Endodermal cell (in vitro differentiated cells): Measurements from ENCODE around the gene EXOC1L. TPM values are rescaled to one million over a fixed set of nuclear protein-coding genes. Genes with fewer than 3 reads are reported as not detected.

Source experiments
- DNase-seq: peaks from one replicate; pipeline ENCODE4 v3.0.0-alpha.2; 2017
- H3K27ac ChIP-seq: 2 replicates; pipeline ENCODE4 v1.5.1; 2013; ENCODE audit warnings: mild to moderate bottlenecking, low read depth, low read length, moderate library complexity
- H3K27me3 ChIP-seq: 2 replicates; pipeline ENCODE4 v1.6.1; 2013; ENCODE audit warnings: mild to moderate bottlenecking, low read length, moderate library complexity; ENCODE audit not compliant: insufficient read depth, control insufficient read depth, poor library complexity, severe bottlenecking
- H3K36me3 ChIP-seq: 2 replicates; pipeline ENCODE4 v1.7.0; 2013; ENCODE audit warnings: mild to moderate bottlenecking, low read length, moderate library complexity; ENCODE audit not compliant: control insufficient read depth, insufficient read depth
- H3K4me1 ChIP-seq: one replicate; pipeline ENCODE4 v1.7.0; 2013; ENCODE audit warnings: low read length; ENCODE audit not compliant: control insufficient read depth, insufficient read depth
- H3K4me3 ChIP-seq: 2 replicates; pipeline ENCODE4 v1.5.1; 2013; ENCODE audit warnings: mild to moderate bottlenecking, low read length, moderate library complexity
- H3K9ac ChIP-seq: 2 replicates; pipeline ENCODE4 v1.6.1; 2013; ENCODE audit warnings: mild to moderate bottlenecking, low read length, moderate library complexity; ENCODE audit not compliant: poor library complexity, severe bottlenecking; ENCODE audit errors: extremely low read depth
- H3K9me3 ChIP-seq: 2 replicates; pipeline ENCODE4 v1.6.1; 2013; ENCODE audit warnings: mild to moderate bottlenecking, low read length, moderate library complexity; ENCODE audit not compliant: control insufficient read depth
- H3K27ac Mint-ChIP-seq: 2 replicates; pipeline ENCODE4 v1.8.0; 2020; ENCODE audit warnings: mixed read lengths
- H3K27me3 Mint-ChIP-seq: 2 replicates; pipeline ENCODE4 v1.8.0; 2021; ENCODE audit warnings: mild to moderate bottlenecking, mixed read lengths; ENCODE audit not compliant: insufficient read depth
- H3K36me3 Mint-ChIP-seq: 2 replicates; pipeline ENCODE4 v1.8.0; 2020; ENCODE audit warnings: low read depth, mixed read lengths
- H3K4me1 Mint-ChIP-seq: 2 replicates; pipeline ENCODE4 v1.8.0; 2020; ENCODE audit warnings: mixed read lengths
- H3K4me3 Mint-ChIP-seq: 2 replicates; pipeline ENCODE4 v1.8.0; 2020; ENCODE audit warnings: mild to moderate bottlenecking, moderate library complexity, mixed read lengths
- H3K9me3 Mint-ChIP-seq: 2 replicates; pipeline ENCODE4 v1.8.0; 2020; ENCODE audit warnings: mild to moderate bottlenecking, mixed read lengths
- WGBS, 2 experiments: methylation state at CpG; one replicate each; pipeline versions ENCODE4 v1.1.5 to v1.1.7; 2013; ENCODE audit warnings: missing lambda C conversion rate in 2 of 2, mixed read lengths in 1 of 2; ENCODE audit not compliant: insufficient coverage in 1 of 2, insufficient read length in 1 of 2; 5-methylcytosine and 5-hydroxymethylcytosine counted together
- total RNA-seq, 2 donors: library from RNA; stranded (reverse); fragmentation: NEBNext Ultra II Directional in 1 of 2; extraction: Animal tissue kit (Norgen Biotek cat#: 25700) in 1 of 2; gene quantifications; 2 replicates in 1 of 2; 3 replicates in 1 of 2; pipeline ENCODE4 v1.2.1, GENCODE V29; 2021
- TF ChIP-seq, protein P1 (sequence below): fragments of 200-600 bp; sonication (generic); conservative IDR thresholded peaks from 2 replicates; pipeline ENCODE4 v1.5.0; 2021; ENCODE audit warnings: antibody characterized with exemption, mild to moderate bottlenecking

The EXOC1L gene
- total RNA-seq, 2 donors from 2014 or later = not detected

DNA sequence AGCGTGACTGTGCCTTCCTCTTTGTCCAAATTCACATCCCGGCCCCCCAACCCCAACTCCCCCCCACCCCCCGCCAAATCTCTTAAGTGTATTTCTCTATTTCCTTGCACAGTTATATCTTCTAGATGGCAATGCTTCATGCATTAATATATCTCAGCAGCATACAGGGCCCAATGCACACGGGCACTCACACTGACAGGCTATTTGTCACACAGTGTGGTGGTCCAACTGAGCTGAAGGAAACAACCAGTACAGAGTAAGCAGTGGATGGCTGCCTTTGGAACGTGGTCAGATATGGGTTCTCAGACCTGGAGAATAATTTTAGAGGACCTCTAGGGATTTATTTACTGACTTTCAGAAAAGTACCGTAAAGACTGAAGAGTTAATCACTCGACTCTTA is 34.5 kb downstream of the EXOC1L start:
- Mint-ChIP-seq H3K36me3 (peaks cover 9% of the 10 kb centered on the region), H3K4me3 (no peak overlapping the region), H3K27ac (no peak overlapping the region), H3K9me3 (peaks cover 4% of the 10 kb centered on the region), H3K27me3 (peaks cover 2% of the 10 kb centered on the region), H3K4me1 (peaks cover 21% of the 10 kb centered on the region)
- peak overlapping the region; percentile 71 for H3K9ac ChIP-seq
- TF ChIP-seq, protein P1, sequence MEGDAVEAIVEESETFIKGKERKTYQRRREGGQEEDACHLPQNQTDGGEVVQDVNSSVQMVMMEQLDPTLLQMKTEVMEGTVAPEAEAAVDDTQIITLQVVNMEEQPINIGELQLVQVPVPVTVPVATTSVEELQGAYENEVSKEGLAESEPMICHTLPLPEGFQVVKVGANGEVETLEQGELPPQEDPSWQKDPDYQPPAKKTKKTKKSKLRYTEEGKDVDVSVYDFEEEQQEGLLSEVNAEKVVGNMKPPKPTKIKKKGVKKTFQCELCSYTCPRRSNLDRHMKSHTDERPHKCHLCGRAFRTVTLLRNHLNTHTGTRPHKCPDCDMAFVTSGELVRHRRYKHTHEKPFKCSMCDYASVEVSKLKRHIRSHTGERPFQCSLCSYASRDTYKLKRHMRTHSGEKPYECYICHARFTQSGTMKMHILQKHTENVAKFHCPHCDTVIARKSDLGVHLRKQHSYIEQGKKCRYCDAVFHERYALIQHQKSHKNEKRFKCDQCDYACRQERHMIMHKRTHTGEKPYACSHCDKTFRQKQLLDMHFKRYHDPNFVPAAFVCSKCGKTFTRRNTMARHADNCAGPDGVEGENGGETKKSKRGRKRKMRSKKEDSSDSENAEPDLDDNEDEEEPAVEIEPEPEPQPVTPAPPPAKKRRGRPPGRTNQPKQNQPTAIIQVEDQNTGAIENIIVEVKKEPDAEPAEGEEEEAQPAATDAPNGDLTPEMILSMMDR = no peak
- H3K27me3 ChIP-seq = no peaks in the 10 kb centered on the region
- 42 to 59% methylated on average over 3 to 5 of the region's 7 CpGs for WGBS, 2 experiments
- peak overlapping the region; percentile 93 for H3K4me3 ChIP-seq
- peaks cover 5% of the 10 kb centered on the region for H3K9me3 ChIP-seq
- no peaks in the 10 kb centered on the region for H3K4me1 ChIP-seq
- H3K36me3 ChIP-seq = peaks cover 10% of the 10 kb centered on the region
- DNase-seq = peak; percentile 52
- H3K27ac ChIP-seq = no peak overlapping the region

DNA sequence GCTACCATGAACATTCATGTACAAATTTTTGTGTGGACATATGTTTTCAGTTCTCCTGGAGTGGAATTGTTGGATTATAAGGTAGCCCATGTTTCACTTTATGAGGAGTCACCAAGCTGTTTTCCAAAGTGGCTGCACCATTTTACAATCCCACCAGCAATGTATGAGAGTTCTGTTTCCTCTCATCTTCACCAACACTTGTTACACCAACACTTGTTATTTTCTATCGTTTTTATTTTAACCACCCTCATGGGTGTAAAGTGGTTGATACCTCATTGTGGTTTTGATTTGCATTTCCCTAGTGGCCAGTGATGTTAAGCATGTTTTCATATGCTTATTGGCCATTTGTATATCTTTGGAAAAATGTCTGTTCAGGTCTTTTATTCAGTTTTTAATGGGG is 38.0 kb downstream of the EXOC1L start:
- Mint-ChIP-seq H3K4me3 (no peak overlapping the region), H3K36me3 (peaks cover 13% of the 10 kb centered on the region), H3K4me1 (peaks cover 4% of the 10 kb centered on the region), H3K27ac (no peak overlapping the region), H3K27me3 (peaks cover 2% of the 10 kb centered on the region), H3K9me3 (peaks cover 4% of the 10 kb centered on the region)
- TF ChIP-seq, protein P1 = no peak
- H3K4me3 ChIP-seq = no peak overlapping the region
- H3K9me3 ChIP-seq = peaks cover 5% of the 10 kb centered on the region
- H3K36me3 ChIP-seq = peaks cover 32% of the 10 kb centered on the region
- 89% methylated on average over 1 of the region's 1 CpG; no CpG with 5 or more reads in 1 of the 2 experiments for WGBS, 2 experiments
- no peak overlapping the region for H3K9ac ChIP-seq
- no peak for DNase-seq
- H3K4me1 ChIP-seq = no peaks in the 10 kb centered on the region
- H3K27me3 ChIP-seq = no peaks in the 10 kb centered on the region
- H3K27ac ChIP-seq = no peak overlapping the region

DNA sequence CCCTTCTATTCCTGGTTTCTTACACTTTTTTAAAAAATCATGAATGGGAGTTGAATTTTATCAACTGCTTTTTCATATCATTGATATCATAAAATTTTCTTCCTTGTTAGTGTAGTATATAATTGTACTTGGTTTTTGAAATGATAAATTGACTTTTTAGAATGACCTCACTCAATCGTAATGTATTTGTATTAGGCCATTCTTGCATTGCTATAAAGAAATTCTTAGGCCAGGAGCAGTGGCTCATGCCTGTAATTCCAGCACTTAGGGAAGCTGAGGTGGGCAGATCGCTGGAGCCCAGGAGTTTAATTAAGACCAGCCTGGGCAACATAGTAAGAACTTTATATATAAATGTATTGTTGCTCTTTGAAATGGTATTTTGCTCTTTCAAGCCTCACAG is 40.1 kb downstream of the EXOC1L start:
- no peaks in the 10 kb centered on the region for H3K27me3 Mint-ChIP-seq
- Histone ChIP-seq H3K4me3 (no peak overlapping the region), H3K4me1 (no peaks in the 10 kb centered on the region), H3K27ac (no peak overlapping the region), H3K9me3 (no peaks in the 10 kb centered on the region), H3K27me3 (no peaks in the 10 kb centered on the region), H3K9ac (no peak overlapping the region), H3K36me3 (peaks cover 43% of the 10 kb centered on the region)
- TF ChIP-seq, protein P1 = no peak
- H3K4me3 Mint-ChIP-seq = no peak overlapping the region
- WGBS, 2 experiments = 100% methylated on average over 1 to 2 of the region's 2 CpGs
- no peak overlapping the region for H3K27ac Mint-ChIP-seq
- H3K9me3 Mint-ChIP-seq = no peaks in the 10 kb centered on the region
- H3K36me3 Mint-ChIP-seq = peaks cover 16% of the 10 kb centered on the region
- H3K4me1 Mint-ChIP-seq = peaks cover 4% of the 10 kb centered on the region
- DNase-seq = no peak
